ENCODE measurements around the gene FARS2.

DNA sequence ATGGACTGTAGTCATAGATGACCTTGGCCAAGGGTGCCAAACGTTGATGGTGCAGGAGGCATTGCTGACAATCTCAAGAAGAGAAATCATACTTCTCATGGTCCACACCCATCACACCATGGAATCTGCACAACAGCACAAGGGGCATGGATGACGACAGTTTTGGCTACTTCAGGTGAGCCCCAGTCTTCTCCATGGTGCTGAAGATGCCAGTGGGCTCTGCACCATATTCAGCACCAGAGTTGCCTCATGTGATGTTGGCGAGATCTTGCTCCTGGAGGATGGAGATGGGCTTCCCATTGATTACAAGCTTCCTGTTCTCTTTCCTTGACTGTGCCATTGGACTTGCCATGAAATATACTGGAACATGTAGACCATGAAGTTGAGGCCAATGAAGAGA is 556.6 kb downstream of the FARS2 start:
- TF ChIP-seq CTCF (IDR thresholded peaks at IDR 0.05; ENCODE audit: poor library complexity): no peak
- no peak for TF ChIP-seq EZH2 (IDR thresholded peaks at IDR 0.05; ENCODE audit: borderline replicate concordance)

Data from hepatocyte (in vitro differentiated cells).